GM18498 (cell line): Measurements from ENCODE around the gene RSRC2.
"Not testable (repeated sequence)": the region's sequence is repeated elsewhere in the genome, so short reads cannot be mapped to it uniquely, and the experiment has no call there.

Experiments used
- ATAC-seq: cut with Tn5 transposase; IDR thresholded peaks from one replicate; pipeline ENCODE4 v1.9.1; 2021; ENCODE audit warnings: mild to moderate bottlenecking, moderate library complexity; ENCODE audit not compliant: unreplicated experiment

RSRC2 gene

GRCh38 chr12:122518908-122519307 is 7.8 kb downstream of the RSRC2 start:
- ATAC-seq = no peak

GRCh38 chr12:122517877-122518276 is 8.9 kb downstream of the RSRC2 start:
- ATAC-seq = no peak

- no peak for ATAC-seq
Measured at GRCh38 chr12:122516544-122517361, 10.0 kb downstream of the RSRC2 start.

GRCh38 chr12:122515275-122515674 is 11.5 kb downstream of the RSRC2 start:
- no peak for ATAC-seq

GRCh38 chr12:122513660-122514059 is 13.1 kb downstream of the RSRC2 start:
- no peak for ATAC-seq

GRCh38 chr12:122513028-122513427 is 13.7 kb downstream of the RSRC2 start:
- ATAC-seq = not testable (repeated sequence)

GRCh38 chr12:122508163-122508562 is 18.6 kb downstream of the RSRC2 start:
- ATAC-seq = no peak

- ATAC-seq = no peak
Measured at GRCh38 chr12:122506393-122506938, 20.3 kb downstream of the RSRC2 start.

- no peak for ATAC-seq
Measured at GRCh38 chr12:122505419-122506051, 21.2 kb downstream of the RSRC2 start.

GRCh38 chr12:122503783-122504590 is 22.7 kb downstream of the RSRC2 start:
- ATAC-seq = no peak

- no peak for ATAC-seq
Measured at GRCh38 chr12:122503147-122503751, 23.5 kb downstream of the RSRC2 start.

GRCh38 chr12:122501489-122501989 is 25.2 kb downstream of the RSRC2 start:
- ATAC-seq = no peak

GRCh38 chr12:122500685-122501488 is 25.8 kb downstream of the RSRC2 start, which contains the start of gene ZCCHC8:
Gene ZCCHC8 (minus strand): TSS chr12:122500932. CDS start chr12:122500840, 92 bp downstream.
- peak; percentile 93 for ATAC-seq

- peak; percentile 24 for ATAC-seq
Measured at GRCh38 chr12:122499991-122500684, 26.6 kb downstream of the RSRC2 start.

- ATAC-seq = no peak
Measured at GRCh38 chr12:122495258-122495657, 31.5 kb downstream of the RSRC2 start.

GRCh38 chr12:122493222-122493621 is 33.5 kb downstream of the RSRC2 start:
- not testable (repeated sequence) for ATAC-seq

- no peak for ATAC-seq
Measured at GRCh38 chr12:122491991-122492390, 34.7 kb downstream of the RSRC2 start.

- ATAC-seq = no peak
Measured at GRCh38 chr12:122489038-122489437, 37.7 kb downstream of the RSRC2 start.

- ATAC-seq = not testable (repeated sequence)
Measured at GRCh38 chr12:122487807-122488206, 38.9 kb downstream of the RSRC2 start.
